ENCODE results near the gene RBMY1D. TPM values are rescaled to one million over a fixed set of nuclear protein-coding genes. Genes with fewer than 3 reads are reported as not detected.
"Not testable (repeated sequence)": the region's sequence is repeated elsewhere in the genome, so short reads cannot be mapped to it uniquely, and the experiment has no call there.

Gene RBMY1D
- not detected for total RNA-seq (2013)
- not detected for polyA plus RNA-seq
- polyA minus RNA-seq: not detected in 2 replicates
- 0 reads per million in 11 experiments for total RNA-seq

DNA sequence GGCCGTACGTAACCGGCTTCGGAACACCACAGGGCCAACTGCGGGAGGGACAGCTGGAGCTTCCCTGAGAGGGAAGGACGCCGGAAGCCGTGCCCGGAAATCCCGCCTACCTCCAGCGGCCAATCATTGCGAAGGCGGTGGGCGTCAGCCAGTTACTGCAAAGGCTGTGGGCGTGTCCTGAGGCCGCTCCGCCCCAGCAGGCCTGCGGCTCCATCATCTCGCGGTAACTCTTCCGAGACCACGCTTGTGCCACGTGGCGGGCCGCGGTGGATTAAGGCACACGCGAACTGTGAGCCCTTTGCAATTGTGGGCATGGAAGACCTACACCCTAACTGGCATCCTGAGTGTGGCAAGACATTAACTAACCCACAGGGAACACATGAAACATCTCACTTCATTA, at the start of gene RBMY1D:
Gene RBMY1D (minus strand): TSS at position 101 of the 400 bp plus-strand sequence. CDS start 2,013 bp downstream, outside the sequence.
- H3K4me1 ChIP-seq (ENCODE audit: control insufficient read depth in 1 of 2, insufficient read depth in 2 of 2, low read length in 2 of 2); H3K9me3 Mint-ChIP-seq; H3K79me2 ChIP-seq (ENCODE audit: insufficient read depth, low read length); H2AFZ ChIP-seq (ENCODE audit: insufficient read depth, low read depth, low read length, poor library complexity, severe bottlenecking); intact Hi-C loops (cut with micrococcal nuclease); DNase-seq; H4K20me1 ChIP-seq (ENCODE audit: insufficient read depth, low read length); H3K27ac ChIP-seq (ENCODE audit: low read depth in 1 of 2, low read length in 2 of 2); H3K27me3 ChIP-seq (ENCODE audit: control insufficient read depth in 2 of 2, insufficient read depth in 2 of 2, low read length in 2 of 2); H3K9ac ChIP-seq (ENCODE audit: insufficient read depth, low read length, poor library complexity, severe bottlenecking); H3K9me3 ChIP-seq (replicated peaks in 1 of 2; ENCODE audit: control insufficient read depth in 1 of 2, insufficient read depth in 1 of 2, low read length in 2 of 2); H3K27me3 Mint-ChIP-seq (ENCODE audit: low read depth in 3 of 3); H3K36me3 ChIP-seq (replicated peaks in 1 of 2; ENCODE audit: control insufficient read depth in 1 of 2, insufficient read depth in 2 of 2, low read length in 2 of 2); H3K36me3 Mint-ChIP-seq; H3K4me2 ChIP-seq (replicated peaks; ENCODE audit: extremely low read depth, low read length, poor library complexity, severe bottlenecking); H3K27ac Mint-ChIP-seq; H3K4me1 Mint-ChIP-seq; H3K4me3 ChIP-seq (replicated peaks in 1 of 3; ENCODE audit: low read depth in 2 of 3, low read length in 3 of 3); H3K4me3 Mint-ChIP-seq: not testable (repeated sequence)
- WGBS (ENCODE audit: insufficient coverage): no CpG with 5 or more reads among the region's 28 CpGs

DNA sequence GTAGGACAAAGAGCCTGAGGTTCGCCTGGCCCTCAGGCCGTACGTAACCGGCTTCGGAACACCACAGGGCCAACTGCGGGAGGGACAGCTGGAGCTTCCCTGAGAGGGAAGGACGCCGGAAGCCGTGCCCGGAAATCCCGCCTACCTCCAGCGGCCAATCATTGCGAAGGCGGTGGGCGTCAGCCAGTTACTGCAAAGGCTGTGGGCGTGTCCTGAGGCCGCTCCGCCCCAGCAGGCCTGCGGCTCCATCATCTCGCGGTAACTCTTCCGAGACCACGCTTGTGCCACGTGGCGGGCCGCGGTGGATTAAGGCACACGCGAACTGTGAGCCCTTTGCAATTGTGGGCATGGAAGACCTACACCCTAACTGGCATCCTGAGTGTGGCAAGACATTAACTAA, 23.6 kb upstream of the RBMY1D start, which contains the start of gene RBMY1E:
Gene RBMY1E (minus strand): TSS at position 101 of the 400 bp plus-strand sequence. CDS start 1,978 bp downstream, outside the sequence.
- H3K4me1 ChIP-seq (ENCODE audit: control insufficient read depth in 1 of 2, insufficient read depth in 2 of 2, low read length in 2 of 2); H4K20me1 ChIP-seq (ENCODE audit: insufficient read depth, low read length); H3K9ac ChIP-seq (ENCODE audit: insufficient read depth, low read length, poor library complexity, severe bottlenecking); H3K36me3 ChIP-seq (replicated peaks in 1 of 2; ENCODE audit: control insufficient read depth in 1 of 2, insufficient read depth in 2 of 2, low read length in 2 of 2); H3K36me3 Mint-ChIP-seq; H3K4me2 ChIP-seq (replicated peaks; ENCODE audit: extremely low read depth, low read length, poor library complexity, severe bottlenecking); H3K27me3 ChIP-seq (ENCODE audit: control insufficient read depth in 2 of 2, insufficient read depth in 2 of 2, low read length in 2 of 2); H3K27ac ChIP-seq (ENCODE audit: low read depth in 1 of 2, low read length in 2 of 2); H3K9me3 Mint-ChIP-seq; DNase-seq; H3K79me2 ChIP-seq (ENCODE audit: insufficient read depth, low read length); H3K4me3 ChIP-seq (replicated peaks in 1 of 3; ENCODE audit: low read depth in 2 of 3, low read length in 3 of 3); H3K9me3 ChIP-seq (replicated peaks in 1 of 2; ENCODE audit: control insufficient read depth in 1 of 2, insufficient read depth in 1 of 2, low read length in 2 of 2); H3K27me3 Mint-ChIP-seq (ENCODE audit: low read depth in 3 of 3); H3K4me1 Mint-ChIP-seq; intact Hi-C loops (cut with micrococcal nuclease); H2AFZ ChIP-seq (ENCODE audit: insufficient read depth, low read depth, low read length, poor library complexity, severe bottlenecking); H3K27ac Mint-ChIP-seq; H3K4me3 Mint-ChIP-seq: not testable (repeated sequence)
- no CpG with 5 or more reads among the region's 29 CpGs for WGBS (ENCODE audit: insufficient coverage)

DNA sequence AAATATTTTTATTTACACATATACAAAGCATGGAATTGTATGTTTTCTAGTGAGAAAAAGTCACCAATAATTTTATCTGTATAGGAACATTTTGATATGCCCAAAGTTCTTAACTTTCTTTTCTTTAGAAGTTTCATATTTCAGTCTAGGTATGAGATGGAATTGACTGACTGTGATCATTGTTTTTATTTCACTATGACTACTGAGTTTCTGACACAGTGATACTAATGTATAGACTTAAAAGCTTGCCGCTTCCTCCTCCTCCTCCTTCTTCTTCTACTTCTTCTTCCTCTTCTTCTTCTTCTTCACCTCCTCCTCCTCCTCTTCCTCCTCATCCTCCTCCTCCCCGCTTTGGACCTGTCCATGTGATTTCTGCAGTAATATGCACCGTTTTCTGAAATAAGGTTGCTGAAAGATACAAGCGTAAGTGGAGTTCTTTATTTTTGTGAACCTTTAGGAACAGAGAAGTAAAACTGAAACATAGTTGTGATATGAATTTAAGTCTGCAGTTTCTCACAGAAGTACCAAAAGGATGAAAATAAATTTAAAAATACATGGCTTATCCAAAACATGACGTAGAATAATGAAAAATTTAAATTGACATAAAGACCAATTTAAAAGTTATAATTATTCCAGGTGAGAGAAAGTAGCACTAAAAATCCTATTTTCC, 24.8 kb downstream of the RBMY1D start:
- H3K27ac ChIP-seq (ENCODE audit: low read depth in 1 of 2, low read length in 2 of 2); H3K27me3 Mint-ChIP-seq (ENCODE audit: low read depth in 3 of 3); H2AFZ ChIP-seq (ENCODE audit: insufficient read depth, low read depth, low read length, poor library complexity, severe bottlenecking); H3K9ac ChIP-seq (ENCODE audit: insufficient read depth, low read length, poor library complexity, severe bottlenecking); H3K9me3 ChIP-seq (replicated peaks in 1 of 2; ENCODE audit: control insufficient read depth in 1 of 2, insufficient read depth in 1 of 2, low read length in 2 of 2); H4K20me1 ChIP-seq (ENCODE audit: insufficient read depth, low read length); H3K36me3 ChIP-seq (replicated peaks in 1 of 2; ENCODE audit: control insufficient read depth in 1 of 2, insufficient read depth in 2 of 2, low read length in 2 of 2); DNase-seq; H3K36me3 Mint-ChIP-seq; H3K79me2 ChIP-seq (ENCODE audit: insufficient read depth, low read length); H3K4me3 ChIP-seq (replicated peaks in 1 of 3; ENCODE audit: low read depth in 2 of 3, low read length in 3 of 3); H3K4me1 Mint-ChIP-seq; H3K9me3 Mint-ChIP-seq; intact Hi-C loops (cut with micrococcal nuclease); H3K4me1 ChIP-seq (ENCODE audit: control insufficient read depth in 1 of 2, insufficient read depth in 2 of 2, low read length in 2 of 2); H3K4me3 Mint-ChIP-seq; H3K27ac Mint-ChIP-seq; H3K4me2 ChIP-seq (replicated peaks; ENCODE audit: extremely low read depth, low read length, poor library complexity, severe bottlenecking); H3K27me3 ChIP-seq (ENCODE audit: control insufficient read depth in 2 of 2, insufficient read depth in 2 of 2, low read length in 2 of 2): not testable (repeated sequence)
- no CpG with 5 or more reads among the region's 5 CpGs for WGBS (ENCODE audit: insufficient coverage)

All from CD14-positive monocyte (primary cell).